Fibroblast of villous mesenchyme (primary cell): ENCODE data around the gene PLAGL2. TPM values are rescaled to one million over a fixed set of nuclear protein-coding genes. Genes with fewer than 3 reads are reported as not detected.
A peak's percentile ranks its signal among the peaks of the same experiment; 100 is the strongest.
"Not testable (repeated sequence)": the region's sequence is repeated elsewhere in the genome, so short reads cannot be mapped to it uniquely, and the experiment has no call there.

Experiments
- DNase-seq: peaks from one replicate; pipeline ENCODE4 v3.0.0-alpha.2; 2010; ENCODE audit warnings: low read depth
- H3K4me3 ChIP-seq: 2 replicates; pipeline ENCODE4 v1.5.1; 2011; ENCODE audit warnings: low read depth, mild to moderate bottlenecking, low read length
- total RNA-seq: library from RNA; depleted of rRNA; stranded (reverse); fragments of >200 nt; gene quantifications from 2 replicates; pipeline ENCODE4 v1.2.3, GENCODE V29; 2012
- TF ChIP-seq, protein P1 (sequence below): IDR thresholded peaks from 2 replicates; pipeline ENCODE4 v1.5.1; 2012; ENCODE audit warnings: low read depth, mild to moderate bottlenecking, low read length; ENCODE audit not compliant: insufficient read depth

Gene PLAGL2
- total RNA-seq, 1 donor = 4.3 TPM

DNA sequence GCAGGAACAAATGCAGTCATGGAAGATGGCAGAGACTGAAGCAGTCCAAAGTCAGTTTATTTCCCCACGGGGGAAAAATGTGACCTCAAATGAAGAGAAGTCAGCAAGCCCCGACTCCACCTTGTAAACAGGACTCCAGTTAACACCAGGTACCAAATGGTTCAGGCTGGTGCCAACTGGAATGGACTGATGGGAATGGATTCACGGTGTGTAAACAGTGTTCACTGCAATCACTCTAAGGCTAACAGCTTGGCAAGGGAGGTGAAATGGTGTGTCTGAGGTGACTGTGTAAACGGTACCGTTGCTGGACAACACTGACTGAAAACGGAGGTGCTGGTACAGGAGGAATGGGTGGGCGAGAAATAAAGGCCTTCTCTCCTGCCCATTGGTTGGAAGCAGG, 12.0 kb downstream of the PLAGL2 start:
- H3K4me3 ChIP-seq = no peak overlapping the region
- TF ChIP-seq, protein P1, sequence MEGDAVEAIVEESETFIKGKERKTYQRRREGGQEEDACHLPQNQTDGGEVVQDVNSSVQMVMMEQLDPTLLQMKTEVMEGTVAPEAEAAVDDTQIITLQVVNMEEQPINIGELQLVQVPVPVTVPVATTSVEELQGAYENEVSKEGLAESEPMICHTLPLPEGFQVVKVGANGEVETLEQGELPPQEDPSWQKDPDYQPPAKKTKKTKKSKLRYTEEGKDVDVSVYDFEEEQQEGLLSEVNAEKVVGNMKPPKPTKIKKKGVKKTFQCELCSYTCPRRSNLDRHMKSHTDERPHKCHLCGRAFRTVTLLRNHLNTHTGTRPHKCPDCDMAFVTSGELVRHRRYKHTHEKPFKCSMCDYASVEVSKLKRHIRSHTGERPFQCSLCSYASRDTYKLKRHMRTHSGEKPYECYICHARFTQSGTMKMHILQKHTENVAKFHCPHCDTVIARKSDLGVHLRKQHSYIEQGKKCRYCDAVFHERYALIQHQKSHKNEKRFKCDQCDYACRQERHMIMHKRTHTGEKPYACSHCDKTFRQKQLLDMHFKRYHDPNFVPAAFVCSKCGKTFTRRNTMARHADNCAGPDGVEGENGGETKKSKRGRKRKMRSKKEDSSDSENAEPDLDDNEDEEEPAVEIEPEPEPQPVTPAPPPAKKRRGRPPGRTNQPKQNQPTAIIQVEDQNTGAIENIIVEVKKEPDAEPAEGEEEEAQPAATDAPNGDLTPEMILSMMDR = no peak
- no peak for DNase-seq

DNA sequence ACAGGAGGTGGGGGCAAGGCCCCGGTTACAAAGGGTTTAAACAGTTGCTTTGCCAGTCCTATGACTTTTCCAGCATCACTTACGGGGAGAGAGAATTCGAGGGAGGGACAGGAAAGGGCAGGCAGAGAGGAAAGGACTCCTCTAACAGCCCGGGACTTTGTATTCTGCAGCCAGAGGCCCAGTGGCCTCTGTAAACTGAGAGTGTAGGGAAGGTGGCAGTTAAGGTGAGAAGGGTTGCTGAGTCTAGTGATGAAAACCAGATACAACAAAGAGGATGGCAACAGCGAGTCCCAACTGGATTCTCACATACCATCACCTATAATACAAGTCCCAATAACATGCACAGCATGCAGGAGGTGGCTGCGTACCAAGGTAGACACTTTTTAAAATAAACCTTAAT, 13.5 kb downstream of the PLAGL2 start:
- TF ChIP-seq, protein P1 = no peak
- no peak overlapping the region for H3K4me3 ChIP-seq
- no peak for DNase-seq

DNA sequence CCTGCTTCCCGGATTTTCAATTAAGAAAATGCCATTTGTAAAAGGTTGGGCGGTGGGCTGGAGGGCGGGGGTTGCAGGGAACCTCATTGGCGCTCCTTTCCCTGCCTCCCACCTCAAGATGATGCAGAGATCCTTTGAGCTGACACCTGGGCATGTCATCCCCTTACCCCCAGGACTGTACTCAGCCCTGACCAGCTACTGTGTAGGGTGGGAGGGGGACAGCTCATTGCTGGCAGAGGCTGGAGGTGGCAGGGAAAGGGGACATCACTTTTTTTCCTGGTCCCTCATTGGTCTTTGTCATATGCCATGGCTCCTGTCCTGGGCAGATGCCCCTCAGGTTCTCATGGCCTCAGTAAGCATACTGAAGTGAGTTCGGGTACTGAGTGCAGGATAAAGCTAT, 14.2 kb downstream of the PLAGL2 start:
- not testable (repeated sequence) for H3K4me3 ChIP-seq, DNase-seq

DNA sequence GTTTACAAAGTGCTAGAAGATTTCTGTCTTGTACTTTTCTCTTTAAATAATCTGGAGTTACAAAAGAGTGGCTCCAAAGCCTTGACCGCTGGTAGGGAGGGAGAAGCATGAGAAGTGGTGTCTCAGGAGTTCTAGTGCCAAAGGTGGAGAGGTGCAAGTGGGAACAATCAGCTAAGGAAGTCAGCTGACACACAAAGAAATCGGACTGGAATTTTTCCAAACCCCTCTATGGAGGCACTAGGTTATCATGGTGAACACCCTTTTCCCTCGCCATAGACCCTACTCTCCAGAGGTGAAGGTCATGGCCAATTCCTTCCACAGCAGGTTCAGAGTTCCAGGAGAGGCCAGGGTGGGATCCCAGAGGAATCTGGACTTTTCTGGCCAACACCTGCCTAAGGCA, 14.8 kb downstream of the PLAGL2 start:
- DNase-seq = no peak
- TF ChIP-seq, protein P1 = no peak
- H3K4me3 ChIP-seq = no peak overlapping the region

DNA sequence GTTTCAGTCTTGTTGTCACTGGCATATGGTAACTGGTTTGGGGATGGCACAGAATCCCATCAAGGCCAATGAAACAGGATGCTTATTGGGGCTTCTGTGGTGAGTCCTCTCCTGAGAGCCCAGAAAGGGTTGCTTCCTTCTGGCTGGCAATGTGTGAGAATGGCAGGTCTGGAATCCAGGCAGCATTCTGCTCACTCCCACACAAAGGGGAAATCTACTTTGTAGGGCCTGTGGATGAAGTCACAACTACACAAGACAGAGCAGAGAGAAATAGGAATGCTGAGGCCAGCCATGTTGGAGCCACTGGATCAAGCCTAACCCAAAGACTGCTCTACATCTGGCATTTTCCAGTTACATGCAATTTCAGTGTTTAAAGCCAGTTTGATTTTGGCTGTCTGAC, 15.7 kb downstream of the PLAGL2 start:
- no peak overlapping the region for H3K4me3 ChIP-seq
- no peak for DNase-seq
- TF ChIP-seq, protein P1 = no peak

DNA sequence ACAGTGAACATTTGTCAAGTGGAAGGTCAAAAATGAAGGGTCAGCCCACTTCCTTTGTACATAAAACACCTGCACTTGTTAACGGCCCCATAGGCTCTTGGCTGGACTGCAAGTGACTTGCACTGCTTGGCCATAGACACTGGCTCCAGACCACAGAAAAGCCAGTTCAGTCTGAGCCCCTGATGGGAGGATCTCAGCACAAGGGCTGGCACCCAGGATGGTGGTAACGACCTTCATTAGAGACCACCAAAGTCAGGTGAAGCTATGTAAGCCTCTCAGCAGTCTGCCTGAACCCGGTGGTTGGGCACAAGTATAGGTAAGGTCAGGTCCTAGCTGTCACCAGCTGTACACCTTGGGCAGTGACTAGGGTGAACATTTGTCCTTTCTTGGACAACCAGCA, 16.1 kb downstream of the PLAGL2 start:
- H3K4me3 ChIP-seq = no peak overlapping the region
- DNase-seq = no peak
- TF ChIP-seq, protein P1 = no peak

DNA sequence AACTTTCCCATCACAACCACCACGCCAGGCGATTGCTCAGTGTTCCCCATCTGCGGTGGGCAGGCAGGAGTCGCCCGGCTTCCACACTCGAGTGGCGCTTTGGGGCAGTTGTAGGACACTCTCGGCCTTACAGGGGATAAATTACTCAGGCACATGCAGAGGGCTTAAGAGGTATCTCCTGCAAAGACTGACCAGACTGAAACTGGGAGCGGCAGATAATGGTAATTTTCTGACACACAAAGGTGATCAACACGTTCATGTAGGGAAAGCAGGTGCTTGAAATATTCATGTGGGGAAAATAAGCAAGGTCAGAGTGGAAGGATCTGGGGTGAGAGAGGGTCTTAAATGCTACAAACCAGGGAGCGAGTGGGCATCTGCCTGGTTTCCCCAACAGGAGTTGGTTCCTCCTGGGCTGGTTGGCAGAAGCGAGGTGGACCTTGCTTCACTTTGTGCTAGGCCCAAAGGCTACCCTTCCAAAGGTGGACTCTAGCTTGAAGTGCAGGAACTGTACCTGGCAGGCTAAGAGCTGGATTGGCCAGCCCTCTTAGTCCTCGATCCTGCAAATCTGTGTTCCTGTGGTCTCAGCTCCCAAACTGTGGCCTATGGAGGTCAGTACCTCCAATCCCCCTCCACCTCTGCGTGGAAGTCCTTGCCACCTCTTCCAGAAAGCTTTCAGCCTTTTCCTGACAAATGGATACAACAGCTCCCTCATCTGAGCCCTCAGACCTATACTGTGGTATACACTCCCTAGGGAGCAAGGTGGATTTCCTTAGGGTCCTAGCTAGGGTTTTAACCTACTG, 16.7 kb downstream of the PLAGL2 start:
- TF ChIP-seq, protein P1 = no peak
- peak overlapping the region; percentile 61 for H3K4me3 ChIP-seq
- DNase-seq = no peak
